Measurements from ENCODE around the gene ATP5PD. TPM values are rescaled to one million over a fixed set of nuclear protein-coding genes. Genes with fewer than 3 reads are reported as not detected.
"Not testable (repeated sequence)": the region's sequence is repeated elsewhere in the genome, so short reads cannot be mapped to it uniquely, and the experiment has no call there.

ATP5PD gene
- total and polyA plus RNA-seq, 2 donors: 288 to 390 TPM

DNA sequence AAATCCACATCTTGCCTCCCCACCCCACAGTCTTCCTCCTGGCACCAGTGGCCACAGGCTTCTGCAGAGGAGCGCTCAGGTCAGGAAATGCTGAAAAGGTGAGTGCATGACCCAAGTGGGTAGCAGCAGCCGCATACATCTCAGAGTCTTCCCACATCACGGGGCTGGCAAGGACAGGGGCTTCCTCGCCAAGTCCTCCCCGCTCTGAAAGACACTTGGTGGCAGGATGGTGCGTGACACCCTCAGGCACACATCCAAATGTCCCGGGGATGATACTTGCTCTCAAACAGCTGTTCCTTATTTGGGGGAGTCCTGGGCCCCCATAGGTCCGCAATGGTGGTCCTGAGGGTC, 32.2 kb upstream of the ATP5PD start:
- H3K27me3 ChIP-seq (ENCODE audit: control insufficient read depth in 2 of 2, insufficient read depth in 1 of 2, low read length in 1 of 2): peaks cover 0 to 27% of the 10 kb centered on the region in 2 donors
- WGBS: 83% methylated on average over 8 of the region's 8 CpGs
- H3K27ac ChIP-seq (ENCODE audit: low read depth in 1 of 2, low read length in 1 of 2): no peak overlapping the region
- H3K36me3 ChIP-seq (ENCODE audit: control insufficient read depth in 2 of 2, insufficient read depth in 2 of 2, low read length in 1 of 2): no peaks in the 10 kb centered on the region
- peaks cover 5 to 18% of the 10 kb centered on the region in 2 donors for H3K4me1 ChIP-seq (ENCODE audit: control insufficient read depth in 2 of 2, insufficient read depth in 2 of 2, low read length in 2 of 2)
- peaks cover 0 to 4% of the 10 kb centered on the region in 2 donors for H3K9me3 ChIP-seq (ENCODE audit: control insufficient read depth in 2 of 2, insufficient read depth in 1 of 2, low read length in 1 of 2)
- no peak for DNase-seq (ENCODE audit: low read depth in 6 of 9, low spot score in 9 of 9)
- H3K4me3 ChIP-seq (ENCODE audit: low read length in 2 of 2): no peak overlapping the region

DNA sequence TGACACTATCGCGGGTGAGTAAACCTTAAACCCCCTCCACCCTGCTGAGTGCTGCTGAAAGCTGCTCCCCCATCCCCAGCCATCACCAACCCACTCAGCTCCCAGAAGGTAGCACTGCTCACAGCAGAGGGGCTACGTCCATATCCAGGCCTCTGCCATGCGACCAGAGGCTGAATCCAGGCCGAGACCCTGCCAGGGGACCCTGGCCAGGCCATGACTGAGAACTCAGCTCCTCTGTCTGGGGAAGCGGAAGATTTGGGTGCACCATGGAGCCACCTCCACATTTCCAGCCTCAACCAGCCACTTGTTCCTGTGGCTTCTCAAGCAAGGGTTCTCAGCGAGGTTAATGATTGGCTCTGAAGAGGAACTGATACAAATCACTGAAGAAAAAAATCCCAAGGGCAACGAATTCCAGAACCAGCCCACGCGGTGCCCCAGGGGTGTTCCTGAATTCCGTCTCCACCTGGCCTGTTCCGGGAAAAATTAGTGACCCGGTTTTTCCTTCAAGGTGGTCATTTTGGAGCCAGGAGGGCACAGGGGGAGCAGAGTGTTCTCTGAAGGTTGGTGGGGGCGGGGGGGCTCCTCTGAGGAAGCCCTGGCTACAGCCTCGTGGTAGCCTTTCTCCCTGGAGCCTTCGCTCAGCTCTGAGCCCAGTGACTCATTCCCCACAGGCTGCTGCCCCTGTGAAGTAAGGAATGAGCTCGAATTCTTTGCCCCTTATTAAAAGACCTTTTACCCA, 31.7 kb upstream of the ATP5PD start:
- no peak overlapping the region for H3K4me3 ChIP-seq (ENCODE audit: low read length in 2 of 2)
- H3K27ac ChIP-seq (ENCODE audit: low read depth in 1 of 2, low read length in 1 of 2): no peak overlapping the region
- peaks cover 0 to 4% of the 10 kb centered on the region in 2 donors for H3K9me3 ChIP-seq (ENCODE audit: control insufficient read depth in 2 of 2, insufficient read depth in 1 of 2, low read length in 1 of 2)
- DNase-seq (ENCODE audit: low read depth in 6 of 9, low spot score in 9 of 9): no peak
- peaks cover 5 to 15% of the 10 kb centered on the region in 2 donors for H3K4me1 ChIP-seq (ENCODE audit: control insufficient read depth in 2 of 2, insufficient read depth in 2 of 2, low read length in 2 of 2)
- 94% methylated on average over 17 of the region's 17 CpGs for WGBS
- peaks cover 0 to 27% of the 10 kb centered on the region in 2 donors for H3K27me3 ChIP-seq (ENCODE audit: control insufficient read depth in 2 of 2, insufficient read depth in 1 of 2, low read length in 1 of 2)
- H3K36me3 ChIP-seq (ENCODE audit: control insufficient read depth in 2 of 2, insufficient read depth in 2 of 2, low read length in 1 of 2): no peaks in the 10 kb centered on the region

DNA sequence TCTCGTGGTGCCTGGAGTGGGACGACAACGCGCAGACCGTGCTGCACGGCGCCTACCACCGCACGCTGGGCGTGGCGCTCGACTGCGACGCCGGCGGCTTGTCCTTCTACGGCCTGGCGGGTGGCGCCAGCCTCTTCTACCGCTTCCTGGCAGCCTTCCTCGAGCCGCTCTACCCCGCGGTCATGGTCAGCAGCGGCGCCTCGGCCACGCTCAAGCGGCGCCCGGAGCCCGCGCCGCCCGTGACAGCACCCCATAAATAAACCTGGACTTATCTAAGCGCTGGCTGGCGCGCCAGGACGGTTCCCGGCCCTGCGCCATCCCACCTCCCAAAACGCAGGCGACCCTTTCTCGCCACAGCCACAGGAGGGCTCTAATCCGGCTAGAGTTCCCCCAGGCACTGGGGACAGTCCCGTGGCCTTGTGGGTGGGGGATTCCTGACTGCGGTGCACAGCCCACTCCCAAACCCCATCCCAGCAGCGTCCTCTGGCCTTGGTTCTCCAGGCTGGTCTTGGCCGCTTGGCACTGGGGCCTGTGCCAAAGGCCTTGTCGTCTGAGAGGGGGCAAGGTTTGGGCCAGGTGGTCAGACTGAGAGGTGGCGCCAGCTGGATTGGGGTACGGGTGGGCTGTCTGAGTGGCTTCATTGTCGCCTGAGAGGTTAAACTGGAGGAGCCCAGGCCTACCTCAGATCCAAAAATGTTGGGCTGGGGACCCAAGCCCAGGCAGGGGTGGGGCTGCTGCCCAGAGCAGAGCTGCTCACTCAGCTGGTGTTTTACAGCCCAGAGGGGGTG, 30.9 kb upstream of the ATP5PD start:
- peak overlapping the region in 1 of 2 donors; percentile 54 for H3K27ac ChIP-seq (ENCODE audit: low read depth in 1 of 2, low read length in 1 of 2)
- H3K4me1 ChIP-seq (ENCODE audit: control insufficient read depth in 2 of 2, insufficient read depth in 2 of 2, low read length in 2 of 2): peaks cover 5 to 15% of the 10 kb centered on the region in 2 donors
- WGBS: 11% methylated on average over 53 of the region's 53 CpGs
- peak in 2 of 9 donors; percentile 35 to 37 for DNase-seq (ENCODE audit: low read depth in 6 of 9, low spot score in 9 of 9)
- H3K9me3 ChIP-seq (ENCODE audit: control insufficient read depth in 2 of 2, insufficient read depth in 1 of 2, low read length in 1 of 2): peaks cover 0 to 4% of the 10 kb centered on the region in 2 donors
- no peaks in the 10 kb centered on the region for H3K36me3 ChIP-seq (ENCODE audit: control insufficient read depth in 2 of 2, insufficient read depth in 2 of 2, low read length in 1 of 2)
- peaks cover 0 to 27% of the 10 kb centered on the region in 2 donors for H3K27me3 ChIP-seq (ENCODE audit: control insufficient read depth in 2 of 2, insufficient read depth in 1 of 2, low read length in 1 of 2)
- H3K4me3 ChIP-seq (ENCODE audit: low read length in 2 of 2): peak overlapping the region; percentile 20 to 42

DNA sequence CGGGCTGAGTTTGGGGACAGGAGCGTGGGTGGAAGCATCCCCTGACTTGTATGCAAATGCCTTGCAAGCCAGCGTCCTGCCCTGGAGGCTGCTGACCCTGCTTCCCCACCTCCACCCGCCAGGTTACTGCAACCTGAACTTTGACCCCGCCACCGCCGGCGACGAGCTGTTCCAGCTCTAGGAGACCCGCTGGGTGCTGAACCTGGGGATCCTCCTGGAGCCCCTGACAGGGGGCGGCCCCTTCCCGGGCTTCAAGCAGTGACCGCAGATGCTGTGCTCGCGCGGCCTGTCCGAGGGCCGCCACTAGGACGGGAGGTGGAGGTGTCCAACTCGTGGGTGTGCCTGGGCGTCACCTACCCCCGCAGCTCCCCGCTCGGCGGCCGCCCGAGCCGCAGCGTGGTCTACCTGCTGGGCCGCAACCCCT, 30.3 kb upstream of the ATP5PD start:
- Histone ChIP-seq H3K27ac (ENCODE audit: low read depth in 1 of 2, low read length in 1 of 2) (no peak overlapping the region), H3K36me3 (ENCODE audit: control insufficient read depth in 2 of 2, insufficient read depth in 2 of 2, low read length in 1 of 2) (no peaks in the 10 kb centered on the region), H3K4me1 (ENCODE audit: control insufficient read depth in 2 of 2, insufficient read depth in 2 of 2, low read length in 2 of 2) (peaks cover 5 to 15% of the 10 kb centered on the region in 2 donors), H3K27me3 (ENCODE audit: control insufficient read depth in 2 of 2, insufficient read depth in 1 of 2, low read length in 1 of 2) (peaks cover 0 to 27% of the 10 kb centered on the region in 2 donors), H3K4me3 (ENCODE audit: low read length in 2 of 2) (peak overlapping the region; percentile 20 to 42), H3K9me3 (ENCODE audit: control insufficient read depth in 2 of 2, insufficient read depth in 1 of 2, low read length in 1 of 2) (peaks cover 0 to 4% of the 10 kb centered on the region in 2 donors)
- no peak for DNase-seq (ENCODE audit: low read depth in 6 of 9, low spot score in 9 of 9)
- 55% methylated on average over 30 of the region's 30 CpGs for WGBS

DNA sequence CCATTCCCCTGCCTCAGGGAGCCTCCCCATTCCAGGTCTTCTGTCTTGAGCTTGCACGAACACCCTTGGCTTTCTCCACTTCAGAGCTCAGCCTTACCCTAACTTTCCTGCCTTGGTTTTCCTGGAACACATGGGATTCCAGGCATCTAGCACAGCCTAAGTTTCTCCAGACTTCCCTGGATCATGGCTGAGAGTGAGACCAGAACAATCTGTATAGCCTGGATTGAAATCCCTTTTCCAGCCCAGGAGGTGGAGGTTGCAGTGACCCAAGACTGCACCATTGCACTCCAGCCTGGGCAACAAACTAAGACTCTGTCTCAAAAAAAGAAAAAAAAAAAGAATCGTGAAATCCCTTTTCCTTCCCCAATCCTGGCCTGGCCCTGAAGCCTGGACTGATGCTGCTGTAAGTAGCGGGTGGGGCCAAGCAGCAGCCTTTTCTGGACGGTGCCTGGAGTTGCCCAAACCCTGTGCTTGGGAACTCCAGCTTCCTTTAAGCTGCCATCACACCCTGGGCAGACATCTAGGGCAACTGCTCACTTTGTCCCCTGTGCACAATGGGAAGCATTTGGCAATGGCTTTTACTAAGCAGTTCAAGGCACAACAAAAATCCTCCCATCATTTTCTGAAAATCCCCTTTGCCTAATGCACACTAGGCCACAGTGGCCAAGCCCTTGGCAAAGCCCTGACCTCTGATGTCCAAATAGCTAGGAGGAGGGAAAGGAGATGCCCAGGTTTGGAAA, 29.0 kb upstream of the ATP5PD start:
- DNase-seq (ENCODE audit: low read depth in 6 of 9, low spot score in 9 of 9): no peak
- 78% methylated on average over 4 of the region's 4 CpGs for WGBS
- no peak overlapping the region for H3K27ac ChIP-seq (ENCODE audit: low read depth in 1 of 2, low read length in 1 of 2)
- peaks cover 0 to 27% of the 10 kb centered on the region in 2 donors for H3K27me3 ChIP-seq (ENCODE audit: control insufficient read depth in 2 of 2, insufficient read depth in 1 of 2, low read length in 1 of 2)
- H3K4me3 ChIP-seq (ENCODE audit: low read length in 2 of 2): no peak overlapping the region
- peaks cover 5 to 15% of the 10 kb centered on the region in 2 donors for H3K4me1 ChIP-seq (ENCODE audit: control insufficient read depth in 2 of 2, insufficient read depth in 2 of 2, low read length in 2 of 2)
- peaks cover 0 to 4% of the 10 kb centered on the region in 2 donors for H3K9me3 ChIP-seq (ENCODE audit: control insufficient read depth in 2 of 2, insufficient read depth in 1 of 2, low read length in 1 of 2)
- H3K36me3 ChIP-seq (ENCODE audit: control insufficient read depth in 2 of 2, insufficient read depth in 2 of 2, low read length in 1 of 2): no peaks in the 10 kb centered on the region

DNA sequence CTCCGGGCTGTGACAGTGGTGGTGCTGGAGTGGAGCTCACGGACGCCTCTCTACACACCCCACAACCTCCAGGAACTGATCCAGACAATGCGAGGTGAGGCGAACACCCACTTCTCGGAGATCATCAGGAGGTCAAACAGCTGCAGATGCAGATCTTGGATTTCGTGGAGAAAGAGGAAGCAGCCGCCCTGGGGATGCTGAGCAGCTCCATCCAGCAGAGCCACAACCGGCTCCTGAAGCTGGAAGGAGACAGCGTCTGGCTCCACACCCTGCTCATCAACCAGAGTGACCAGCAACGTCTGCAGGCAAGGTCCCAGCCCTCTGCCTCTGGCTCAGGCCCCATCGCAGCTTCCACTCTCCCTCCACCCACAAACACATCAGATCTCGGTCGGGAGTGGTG, 27.8 kb upstream of the ATP5PD start:
- H3K9me3 ChIP-seq (ENCODE audit: control insufficient read depth in 2 of 2, insufficient read depth in 1 of 2, low read length in 1 of 2): peaks cover 0 to 4% of the 10 kb centered on the region in 2 donors
- 89% methylated on average over 14 of the region's 14 CpGs for WGBS
- H3K4me3 ChIP-seq (ENCODE audit: low read length in 2 of 2): no peak overlapping the region
- no peak for DNase-seq (ENCODE audit: low read depth in 6 of 9, low spot score in 9 of 9)
- peaks cover 0 to 27% of the 10 kb centered on the region in 2 donors for H3K27me3 ChIP-seq (ENCODE audit: control insufficient read depth in 2 of 2, insufficient read depth in 1 of 2, low read length in 1 of 2)
- no peaks in the 10 kb centered on the region for H3K36me3 ChIP-seq (ENCODE audit: control insufficient read depth in 2 of 2, insufficient read depth in 2 of 2, low read length in 1 of 2)
- H3K27ac ChIP-seq (ENCODE audit: low read depth in 1 of 2, low read length in 1 of 2): no peak overlapping the region
- peaks cover 5 to 15% of the 10 kb centered on the region in 2 donors for H3K4me1 ChIP-seq (ENCODE audit: control insufficient read depth in 2 of 2, insufficient read depth in 2 of 2, low read length in 2 of 2)

DNA sequence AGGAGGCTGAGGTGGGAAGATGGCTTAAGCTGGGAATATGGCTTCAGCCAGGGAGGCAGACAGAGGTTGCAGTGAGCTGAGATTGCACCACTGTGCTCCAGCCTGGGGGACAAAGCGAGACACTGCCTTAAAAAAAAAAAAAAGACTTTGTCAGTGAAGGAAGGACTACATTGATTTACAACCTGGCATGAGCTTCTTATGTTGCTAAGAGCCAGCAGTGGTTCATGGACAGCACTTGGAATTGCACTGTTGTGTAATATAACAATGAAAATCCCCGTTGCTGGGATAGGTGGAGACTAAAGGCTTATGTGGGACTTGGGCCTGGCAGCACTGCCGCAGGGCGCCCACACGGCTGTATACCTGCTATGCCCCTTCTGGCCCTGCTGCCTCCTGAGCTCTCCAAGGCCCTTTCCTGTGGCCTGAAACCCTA, 26.9 kb upstream of the ATP5PD start:
- Histone ChIP-seq H3K9me3 (ENCODE audit: control insufficient read depth in 2 of 2, insufficient read depth in 1 of 2, low read length in 1 of 2) (peaks cover 0 to 4% of the 10 kb centered on the region in 2 donors), H3K27me3 (ENCODE audit: control insufficient read depth in 2 of 2, insufficient read depth in 1 of 2, low read length in 1 of 2) (peaks cover 0 to 22% of the 10 kb centered on the region in 2 donors), H3K36me3 (ENCODE audit: control insufficient read depth in 2 of 2, insufficient read depth in 2 of 2, low read length in 1 of 2) (no peaks in the 10 kb centered on the region), H3K27ac (ENCODE audit: low read depth in 1 of 2, low read length in 1 of 2) (no peak overlapping the region), H3K4me1 (ENCODE audit: control insufficient read depth in 2 of 2, insufficient read depth in 2 of 2, low read length in 2 of 2) (peaks cover 5 to 14% of the 10 kb centered on the region in 2 donors), H3K4me3 (ENCODE audit: low read length in 2 of 2) (no peak overlapping the region)
- WGBS: 87% methylated on average over 5 of the region's 5 CpGs
- DNase-seq (ENCODE audit: low read depth in 6 of 9, low spot score in 9 of 9): no peak

DNA sequence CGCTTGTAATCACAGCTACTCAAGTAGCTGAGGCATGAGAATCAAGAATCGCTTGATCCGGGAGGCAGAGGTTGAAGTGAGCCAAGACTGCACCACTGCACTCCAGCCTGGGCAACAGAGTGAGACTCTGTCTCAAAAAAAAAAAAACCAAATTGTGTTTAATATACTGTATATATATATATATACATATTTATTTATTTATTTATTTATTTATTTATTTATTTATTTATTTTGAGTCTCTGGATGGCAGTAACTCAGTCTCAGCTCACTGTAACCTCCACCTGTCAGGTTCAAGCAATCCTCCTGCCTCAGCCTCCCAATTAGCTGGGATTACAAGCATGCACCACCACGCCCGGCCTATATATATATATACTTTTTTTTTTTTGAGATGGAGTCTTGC, 26.1 kb upstream of the ATP5PD start:
- H3K9me3 ChIP-seq (ENCODE audit: control insufficient read depth in 2 of 2, insufficient read depth in 1 of 2, low read length in 1 of 2); H3K27ac ChIP-seq (ENCODE audit: low read depth in 1 of 2, low read length in 1 of 2); DNase-seq (ENCODE audit: low read depth in 6 of 9, low spot score in 9 of 9); H3K4me1 ChIP-seq (ENCODE audit: control insufficient read depth in 2 of 2, insufficient read depth in 2 of 2, low read length in 2 of 2); H3K36me3 ChIP-seq (ENCODE audit: control insufficient read depth in 2 of 2, insufficient read depth in 2 of 2, low read length in 1 of 2); H3K4me3 ChIP-seq (ENCODE audit: low read length in 2 of 2): not testable (repeated sequence)
- WGBS: over 99% methylated on average over 5 of the region's 5 CpGs
- H3K27me3 ChIP-seq (ENCODE audit: control insufficient read depth in 2 of 2, insufficient read depth in 1 of 2, low read length in 1 of 2): peaks cover 0 to 15% of the 10 kb centered on the region in 2 donors

Measured in thymus (tissue), 11 donors.